ENCODE results near the gene ZNF385A.

The ZNF385A gene

DNA sequence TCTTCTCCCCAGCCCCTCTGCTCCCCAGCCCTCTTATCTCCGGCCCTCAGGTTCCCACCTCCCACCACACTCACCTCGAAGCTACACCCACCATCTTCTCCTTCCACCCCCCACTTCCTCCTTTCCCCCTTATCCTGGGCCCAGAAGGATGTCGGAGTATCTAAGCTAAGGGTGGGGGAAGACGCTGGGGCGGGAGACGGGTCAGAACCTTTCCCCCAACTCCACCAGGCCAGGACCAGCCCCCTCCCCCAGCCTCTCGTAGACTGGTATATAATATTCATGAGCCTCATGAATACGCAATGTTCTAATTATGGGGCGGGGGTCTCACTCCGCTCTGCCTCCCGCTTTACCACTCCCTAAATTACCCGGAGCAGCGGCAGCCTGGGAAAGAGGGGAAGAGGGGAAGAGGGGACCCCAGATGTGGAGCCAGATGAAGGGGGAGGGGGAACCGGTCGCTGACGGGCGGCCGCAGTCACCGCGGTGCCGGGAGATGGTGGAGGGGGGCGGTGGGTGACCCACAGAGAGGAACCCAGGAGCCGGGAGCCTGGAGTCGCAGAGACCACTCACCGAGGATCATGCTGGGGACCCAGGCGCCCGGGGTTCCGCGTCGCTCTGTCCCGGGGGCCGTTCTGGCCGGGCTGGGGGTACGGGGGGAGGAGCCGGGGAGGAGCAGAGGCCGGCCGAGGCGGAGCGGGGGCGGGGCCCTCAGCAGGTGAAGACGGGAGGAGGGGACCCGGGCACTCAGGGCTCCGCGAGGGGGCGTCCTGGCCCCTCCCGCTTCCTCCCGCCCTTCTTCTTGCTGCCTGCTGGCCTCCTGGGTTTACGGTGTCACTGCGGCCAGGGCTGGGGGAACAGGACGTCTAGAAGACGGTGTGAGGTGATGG, 6.4 kb upstream of the ZNF385A start:
- peak; percentile 77 for DNase-seq

- DNase-seq = no peak
These were observed 5.7 kb upstream of the ZNF385A start for GRCh38 chr12:54390176-54390667.

- no peak for DNase-seq
These were observed 5.2 kb upstream of the ZNF385A start for GRCh38 chr12:54389607-54390175.

DNA sequence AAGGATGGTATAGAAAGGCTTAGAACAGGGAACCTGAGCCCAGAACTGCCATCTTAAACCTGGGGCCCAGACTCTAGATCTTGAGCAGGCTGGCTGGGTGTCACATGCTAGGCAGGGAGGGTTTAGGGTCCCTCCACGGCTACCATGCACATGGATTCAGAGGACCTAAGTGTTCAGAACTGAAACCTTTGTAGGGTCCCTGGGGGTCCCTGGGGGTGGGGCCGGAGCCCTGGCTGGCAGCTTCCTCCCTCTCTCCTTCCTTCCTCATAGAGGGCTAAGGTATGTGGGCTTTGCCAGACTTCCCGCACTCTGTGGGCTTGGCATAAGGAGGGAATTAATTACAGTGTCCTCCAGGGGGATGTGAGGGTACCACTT, 4.6 kb upstream of the ZNF385A start:
- DNase-seq = no peak

- DNase-seq = no peak
These were observed 4.0 kb upstream of the ZNF385A start for GRCh38 chr12:54388237-54389133.

GRCh38 chr12:54387114-54387467, 2.6 kb upstream of the ZNF385A start:
- DNase-seq = no peak

GRCh38 chr12:54386403-54387113, 2.0 kb upstream of the ZNF385A start:
- no peak for DNase-seq

GRCh38 chr12:54385251-54385914, 850 bp upstream of the ZNF385A start:
- DNase-seq = no peak

DNA sequence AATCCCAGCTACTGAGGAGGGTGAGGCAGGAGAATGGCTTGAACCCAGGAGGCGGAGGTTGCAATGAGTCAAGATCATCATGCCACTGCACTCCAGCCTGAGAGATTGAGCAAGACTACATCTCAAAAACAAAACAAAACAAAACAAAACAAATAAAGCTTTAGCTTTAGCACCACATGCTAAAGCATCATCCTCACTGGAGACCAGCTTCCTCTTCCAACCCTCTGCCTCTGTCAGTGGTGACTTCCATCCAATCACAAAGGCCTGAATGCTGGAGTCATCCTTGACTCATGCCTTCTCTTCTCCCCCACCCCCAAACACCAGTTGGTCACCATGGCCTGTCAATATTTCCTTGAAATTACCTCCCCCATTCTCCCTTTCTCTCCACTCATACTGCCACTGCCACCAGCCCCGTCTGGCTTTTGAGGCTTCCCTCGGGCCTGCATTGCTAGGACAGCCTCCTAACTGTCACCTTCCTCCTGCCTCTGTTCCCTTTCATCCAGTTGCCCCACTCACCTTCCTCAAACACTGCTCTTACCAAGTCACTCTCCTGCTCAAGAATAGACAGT, 1.4 kb downstream of the ZNF385A start:
- DNase-seq = no peak

GRCh38 chr12:54381136-54381535, 3.4 kb downstream of the ZNF385A start:
- DNase-seq = no peak

- DNase-seq = peak; percentile 88
These were observed 4.9 kb downstream of the ZNF385A start for GRCh38 chr12:54379398-54380201.

- no peak for DNase-seq
These were observed 5.6 kb downstream of the ZNF385A start for GRCh38 chr12:54378796-54379397.

- no peak for DNase-seq
These were observed 6.6 kb downstream of the ZNF385A start for GRCh38 chr12:54377797-54378515.

DNA sequence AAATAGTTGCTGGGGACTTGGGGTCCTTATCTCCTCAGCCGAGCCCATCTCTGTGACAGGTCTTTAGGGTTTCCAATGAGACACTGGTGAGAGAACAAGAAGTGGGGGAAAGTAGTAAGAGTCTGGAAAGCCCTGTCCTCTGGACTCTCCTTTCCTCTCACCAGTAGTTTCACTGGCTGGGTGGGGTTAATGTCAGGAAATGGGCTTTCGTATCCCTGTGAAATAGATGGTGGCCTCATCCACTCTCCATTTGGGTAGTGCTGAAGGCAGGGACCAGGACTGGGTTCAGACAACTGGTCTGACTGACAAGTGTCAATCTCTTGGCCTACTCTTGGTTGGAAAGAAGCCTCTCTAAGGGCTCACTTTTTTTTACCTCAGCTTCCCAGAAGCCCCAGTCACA, 7.5 kb downstream of the ZNF385A start:
- DNase-seq = no peak

GRCh38 chr12:54376596-54376995, 7.9 kb downstream of the ZNF385A start:
- DNase-seq = no peak

- no peak for DNase-seq
These were observed 9.3 kb downstream of the ZNF385A start for GRCh38 chr12:54375259-54375579.

DNA sequence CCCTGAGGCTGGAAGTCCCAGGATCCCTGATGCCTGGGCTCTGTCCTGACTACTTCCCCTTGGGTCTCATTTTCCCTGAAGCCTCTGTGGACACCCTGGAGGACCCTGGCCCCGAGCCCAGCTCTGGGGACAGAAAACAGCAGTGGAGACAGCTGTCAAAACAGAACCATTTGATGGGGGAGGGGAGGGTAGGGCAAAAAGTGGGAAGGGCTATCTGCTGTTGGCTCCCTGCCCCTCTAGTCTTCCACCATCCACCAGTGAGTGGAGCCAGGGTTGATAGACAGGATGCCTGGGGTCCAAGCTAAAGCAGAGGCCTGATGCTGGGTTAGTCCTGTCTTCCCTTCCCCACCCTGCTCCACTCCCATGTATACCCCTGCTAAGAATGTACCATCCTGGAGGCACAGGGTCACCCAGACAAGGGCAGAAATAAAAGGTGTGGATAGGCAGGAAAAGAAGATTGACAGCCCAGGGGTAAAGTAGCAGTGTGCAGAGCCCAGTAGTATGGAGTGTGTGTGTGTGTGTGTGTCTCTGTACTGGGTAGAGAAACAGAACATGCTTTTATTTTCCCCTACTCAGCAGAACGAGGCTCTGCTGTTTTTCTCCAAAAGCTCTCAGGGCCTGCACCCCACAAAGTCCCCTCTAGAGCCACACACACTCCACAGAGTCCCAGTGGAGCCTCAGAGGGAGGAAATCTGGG, 9.8 kb downstream of the ZNF385A start:
- no peak for DNase-seq

DNA sequence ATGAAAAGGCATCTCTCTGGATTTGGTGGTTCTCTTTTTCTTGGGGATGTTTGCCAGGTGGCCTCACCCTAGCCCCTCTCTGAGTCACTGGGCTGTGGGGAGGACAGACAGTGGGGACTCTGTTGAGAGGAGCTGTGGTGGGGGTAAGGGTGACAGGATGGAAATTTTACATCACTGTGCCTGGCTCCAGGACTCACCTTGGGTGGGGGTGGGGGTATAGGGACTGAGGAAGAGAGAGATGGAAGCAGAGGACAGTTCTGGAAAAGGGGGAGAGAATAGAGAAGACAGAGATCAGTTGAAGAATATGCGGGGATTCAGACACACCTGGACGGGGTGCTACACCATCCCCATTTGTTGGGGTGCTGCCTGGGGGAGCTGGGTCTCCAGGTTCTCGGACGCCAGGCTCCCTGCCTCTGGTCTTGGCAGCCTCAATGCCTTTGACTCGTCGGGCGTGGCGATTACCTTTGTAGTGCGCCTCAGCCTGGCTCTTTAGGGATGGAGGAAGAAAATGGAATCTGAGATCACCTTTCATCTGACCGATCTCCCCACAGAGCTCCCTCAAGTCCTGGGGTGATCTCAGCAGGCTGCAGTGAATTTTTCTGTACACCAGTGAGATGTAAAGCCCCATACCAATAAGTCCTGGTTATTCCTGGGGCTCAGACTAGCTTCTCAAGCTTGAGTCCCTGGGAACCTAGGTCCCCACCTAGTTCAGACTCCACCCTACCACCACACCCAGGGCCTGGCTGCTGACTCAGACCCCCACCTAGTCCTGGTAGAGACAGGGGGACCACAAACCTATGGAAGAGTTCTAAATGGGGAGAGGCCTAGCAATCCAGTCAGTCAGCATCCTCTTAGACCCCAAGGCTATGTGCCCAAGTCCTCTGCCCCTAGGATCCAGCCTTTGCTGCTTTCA, 10.6 kb downstream of the ZNF385A start:
- no peak for DNase-seq
